Gastrocnemius medialis (tissue), 4 donors: Measurements from ENCODE around the gene ATG7. TPM values are rescaled to one million over a fixed set of nuclear protein-coding genes. Genes with fewer than 3 reads are reported as not detected.
A peak's percentile ranks its signal among the peaks of the same experiment; 100 is the strongest.

ENCODE experiments used
- ATAC-seq, 2 donors: fragments of 150-250 bp; one replicate each; pipeline ENCODE4 v1.9.1; 2016
- DNase-seq, 2 donors: peaks; one replicate each; pipeline ENCODE4 v3.0.0-alpha.2; 2019
- H3K27ac ChIP-seq, 4 donors: fragments of 200-600 bp; sonication (generic); 1 replicate in 1 of 4; 2 replicates in 3 of 4; pipeline ENCODE4 v1.5.1; 2016 to 2018; ENCODE audit warnings: mild to moderate bottlenecking in 2 of 4, moderate library complexity in 1 of 4
- H3K27me3 ChIP-seq, 3 donors: fragments of 200-600 bp; sonication (generic) in 2 of 3; 1 replicate in 1 of 3; 2 replicates in 2 of 3; pipeline versions ENCODE4 v1.5.1 to v1.6.0; 2016 to 2019; ENCODE audit warnings: mild to moderate bottlenecking in 1 of 3, moderate library complexity in 1 of 3
- H3K36me3 ChIP-seq, 2 donors: fragments of 200-600 bp; sonication (generic) in 1 of 2; one replicate each; pipeline ENCODE4 v1.5.1; 2017 to 2018
- H3K4me1 ChIP-seq, 2 donors: fragments of 200-600 bp; sonication (generic) in 1 of 2; one replicate each; pipeline ENCODE4 v1.5.1; 2016 to 2017; ENCODE audit warnings: mild to moderate bottlenecking in 2 of 2
- H3K4me3 ChIP-seq, 4 donors: fragments of 200-600 bp; sonication (generic) in 3 of 4; 1 replicate in 1 of 4; 2 replicates in 3 of 4; pipeline ENCODE4 v1.5.1; 2016 to 2019; ENCODE audit warnings: mild to moderate bottlenecking in 2 of 4
- H3K9me3 ChIP-seq, 3 donors: fragments of 200-600 bp; sonication (generic) in 2 of 3; 1 replicate in 1 of 3; 2 replicates in 2 of 3; pipeline ENCODE4 v1.5.1; 2016 to 2019
- CTCF ChIP-seq, 5 experiments: fragments of 450-650 bp in 3 of 5; fragments of 200-600 bp in 2 of 5; sonication (generic) in 2 of 5; IDR thresholded peaks in 4 of 5; conservative IDR thresholded peaks in 1 of 5; 1 replicate in 4 of 5; 2 replicates in 1 of 5; pipeline ENCODE4 v1.5.1; 2016 to 2019; ENCODE audit warnings: antibody characterized with exemption in 5 of 5, mild to moderate bottlenecking in 3 of 5, moderate library complexity in 3 of 5
- POLR2A ChIP-seq, 2 donors: fragments of 450-650 bp; IDR thresholded peaks; one replicate each; pipeline ENCODE4 v1.6.1; 2017; ENCODE audit warnings: antibody characterized with exemption in 2 of 2, mild to moderate bottlenecking in 2 of 2, moderate library complexity in 2 of 2
- in situ Hi-C, 4 donors: fragments of 200-750 bp; cut with MboI; loops; one replicate each; pipeline versions ENCODE4 v1.15.0 to v1.8.0; 2017; ENCODE audit warnings: low sequenced_read_pairs in 4 of 4
- intact Hi-C: fragments of 100-400 bp; cut with DNase I; formaldehyde crosslinking; loops from one replicate; pipeline ENCODE4 v1.15.1; 2023; ENCODE audit warnings: low total_unique reads
- total RNA-seq, 4 donors: library from RNA; depleted of rRNA; stranded (reverse); fragments of >200 nt; gene quantifications; one replicate each; pipeline versions ENCODE4 v1.1.0 to v1.2.3, GENCODE V29; 2016

The ATG7 gene
- total RNA-seq, 4 donors from 2014 or later, result 13.5 to 29.2 (median 15.0) TPM

- Histone ChIP-seq H3K27me3 (no peaks in the 10 kb centered on the region), H3K4me3 (peak overlapping the region in 1 of 4 donors; percentile 5), H3K36me3 (no peaks in the 10 kb centered on the region), H3K9me3 (no peaks in the 10 kb centered on the region), H3K4me1 (peaks cover 65 to 74% of the 10 kb centered on the region in 2 donors), H3K27ac (peak overlapping the region; percentile 71 to 88 (median 83))
- DNase-seq, result peak; percentile 81 to 93
- intact Hi-C loops, result loop anchor here (1.0 to 2.0 kb wide), 2 partner anchors 32 to 42 kb away; no protein-coding TSS in a partner anchor
- TF ChIP-seq CTCF (IDR thresholded peaks at IDR 0.05 in 4 of 5, conservative IDR thresholded peaks at IDR 0.05 in 1 of 5) (no peak), POLR2A (IDR thresholded peaks at IDR 0.05) (no peak)
- peak; percentile 97 to 98 for ATAC-seq
- in situ Hi-C loops, result no loop called here
Observed at GRCh38 chr3:11600501-11601282, 328.5 kb downstream of the ATG7 start.

- Histone ChIP-seq H3K36me3 (no peaks in the 10 kb centered on the region), H3K27ac (peak overlapping the region; percentile 71 to 88 (median 83)), H3K4me1 (peaks cover 67 to 83% of the 10 kb centered on the region in 2 donors), H3K27me3 (no peaks in the 10 kb centered on the region), H3K4me3 (no peak overlapping the region), H3K9me3 (no peaks in the 10 kb centered on the region)
- TF ChIP-seq POLR2A (IDR thresholded peaks at IDR 0.05) (no peak), CTCF (IDR thresholded peaks at IDR 0.05 in 4 of 5, conservative IDR thresholded peaks at IDR 0.05 in 1 of 5) (no peak)
- ATAC-seq (no peak), DNase-seq (peak in 1 of 2 donors; percentile 52)
- intact Hi-C loops, result loop anchor here (2.0 kb wide), 1 partner anchor 33 kb away; no protein-coding TSS in a partner anchor
- in situ Hi-C loops, result no loop called here
Observed at GRCh38 chr3:11601446-11602238, 329.4 kb downstream of the ATG7 start.

DNA sequence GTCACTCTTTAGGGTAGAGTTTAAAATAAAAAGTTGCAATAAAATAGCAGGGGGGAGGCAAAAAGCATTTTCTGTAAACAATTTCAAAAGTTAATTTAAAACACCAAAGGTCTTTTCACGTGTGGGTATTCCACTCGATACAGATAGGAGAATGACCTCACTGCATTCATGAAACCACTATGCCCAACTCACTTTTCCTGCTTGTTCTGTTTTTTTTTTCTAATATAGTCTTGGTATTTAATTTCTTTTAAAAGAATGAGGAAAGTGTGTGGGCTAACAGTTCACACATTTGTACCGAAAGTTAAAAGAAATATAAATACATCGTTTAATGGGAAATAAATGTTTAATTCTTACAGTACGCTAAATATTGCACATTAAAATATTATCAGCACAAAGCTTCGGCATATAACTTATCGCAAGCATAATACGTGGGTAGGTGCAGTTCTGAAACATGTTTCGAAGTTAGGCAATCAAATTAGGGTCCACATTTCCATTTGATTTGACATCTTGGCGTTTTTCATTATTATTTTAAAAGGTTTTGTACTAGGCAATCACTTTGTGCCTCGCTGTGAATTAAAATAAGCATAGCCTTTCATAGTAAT, 330.1 kb downstream of the ATG7 start:
- ATAC-seq (no peak), DNase-seq (no peak)
- Histone ChIP-seq H3K4me1 (peaks cover 67 to 90% of the 10 kb centered on the region in 2 donors), H3K36me3 (no peaks in the 10 kb centered on the region), H3K9me3 (no peaks in the 10 kb centered on the region), H3K27me3 (no peaks in the 10 kb centered on the region), H3K27ac (peak overlapping the region; percentile 71 to 88 (median 83)), H3K4me3 (no peak overlapping the region)
- intact Hi-C loops, result no loop called here
- TF ChIP-seq POLR2A (IDR thresholded peaks at IDR 0.05), result no peak
- no peak for TF ChIP-seq CTCF (IDR thresholded peaks at IDR 0.05 in 4 of 5, conservative IDR thresholded peaks at IDR 0.05 in 1 of 5)
- in situ Hi-C loops, result no loop called here

DNA sequence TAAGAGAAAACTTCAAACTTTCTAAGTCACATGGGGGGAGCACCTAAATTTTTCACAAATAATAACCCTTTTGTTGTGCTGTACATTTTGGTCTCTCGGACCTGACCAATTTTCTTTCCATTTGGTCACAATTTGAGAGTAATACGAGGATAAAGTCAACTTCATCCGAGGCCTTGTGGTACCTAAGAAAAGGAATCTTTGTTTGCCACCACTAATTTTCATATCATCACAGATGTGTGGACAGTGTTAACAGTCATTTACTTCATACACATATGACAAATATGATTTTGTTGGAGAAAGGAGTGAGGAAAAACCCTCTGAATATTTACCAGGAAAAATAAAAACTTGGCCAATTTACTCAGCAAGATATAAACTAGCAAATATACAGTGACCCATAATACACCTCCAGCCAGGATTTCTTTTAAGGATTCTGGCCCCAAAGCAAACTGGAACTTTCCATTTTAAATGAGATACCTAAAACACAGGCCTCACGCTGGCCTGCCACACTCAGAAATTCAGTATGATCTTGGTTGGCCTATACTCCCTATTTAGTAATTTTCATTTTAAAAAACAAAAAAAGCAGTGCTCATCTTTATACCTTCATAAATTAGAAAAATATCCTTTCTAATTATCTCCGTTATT, 330.8 kb downstream of the ATG7 start:
- DNase-seq (no peak), ATAC-seq (no peak)
- intact Hi-C loops (no loop called here), in situ Hi-C loops (no loop called here)
- Histone ChIP-seq H3K4me3 (no peak overlapping the region), H3K27me3 (no peaks in the 10 kb centered on the region), H3K4me1 (peaks cover 69 to 94% of the 10 kb centered on the region in 2 donors), H3K36me3 (no peaks in the 10 kb centered on the region), H3K9me3 (no peaks in the 10 kb centered on the region), H3K27ac (peak overlapping the region; percentile 71 to 88 (median 83))
- TF ChIP-seq CTCF (IDR thresholded peaks at IDR 0.05 in 4 of 5, conservative IDR thresholded peaks at IDR 0.05 in 1 of 5), result no peak
- no peak for TF ChIP-seq POLR2A (IDR thresholded peaks at IDR 0.05)
